Embryonic facial prominence (tissue), 1 donor: ENCODE results near the gene MTCH1.

Source experiments
- DNase-seq: peaks from one replicate; pipeline ENCODE4 v3.0.0-alpha.2; 2016; ENCODE audit errors: extremely low spot score

MTCH1 gene

GRCh38 chr6:37017606-37018197, 31.7 kb upstream of the MTCH1 start:
- no peak for DNase-seq

- DNase-seq: no peak
These were observed 31.0 kb upstream of the MTCH1 start for GRCh38 chr6:37016995-37017394.

DNA sequence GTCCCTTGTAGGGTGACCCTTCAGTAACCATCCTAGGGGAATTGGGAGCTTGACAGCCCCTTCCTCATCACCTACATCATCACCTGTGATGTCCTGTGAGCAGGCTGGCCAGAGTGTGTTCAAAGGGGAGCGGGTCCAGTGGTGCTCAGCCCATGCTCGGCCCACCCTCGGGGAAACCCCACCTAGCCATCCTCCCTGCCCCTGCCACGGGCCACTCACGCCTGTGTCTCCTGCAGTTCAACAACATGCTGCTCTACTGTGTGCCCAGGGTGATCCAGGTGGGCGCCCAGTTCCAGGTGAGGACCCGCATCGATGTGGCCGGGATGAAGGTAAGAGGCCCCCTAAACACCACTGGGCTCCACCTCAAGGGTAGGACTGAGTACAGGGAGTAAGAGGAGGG, 29.5 kb upstream of the MTCH1 start:
- DNase-seq: no peak

DNA sequence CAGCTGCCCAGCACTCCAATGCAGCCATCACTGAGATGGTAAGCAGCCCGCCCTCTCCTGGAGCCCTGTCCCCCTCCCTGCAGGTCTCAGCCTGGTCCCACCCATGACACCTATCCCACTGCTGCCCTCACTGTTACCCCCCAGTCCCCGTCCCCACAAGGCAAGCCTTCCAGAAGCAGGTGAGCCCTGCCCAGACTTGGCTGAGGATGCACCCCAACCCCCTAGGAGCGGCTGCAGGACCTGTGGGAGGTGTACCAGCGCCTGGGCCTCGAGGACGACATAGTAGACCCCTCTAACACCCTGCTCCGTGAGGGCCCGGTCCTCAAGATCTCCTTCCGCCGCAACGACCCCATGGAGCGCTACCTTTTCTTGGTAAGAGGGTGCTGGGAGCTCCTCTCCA, 28.7 kb upstream of the MTCH1 start:
- DNase-seq: no peak

GRCh38 chr6:37013516-37014491, 27.8 kb upstream of the MTCH1 start:
- DNase-seq: no peak

GRCh38 chr6:37011656-37012378, 25.8 kb upstream of the MTCH1 start:
- DNase-seq: no peak

DNA sequence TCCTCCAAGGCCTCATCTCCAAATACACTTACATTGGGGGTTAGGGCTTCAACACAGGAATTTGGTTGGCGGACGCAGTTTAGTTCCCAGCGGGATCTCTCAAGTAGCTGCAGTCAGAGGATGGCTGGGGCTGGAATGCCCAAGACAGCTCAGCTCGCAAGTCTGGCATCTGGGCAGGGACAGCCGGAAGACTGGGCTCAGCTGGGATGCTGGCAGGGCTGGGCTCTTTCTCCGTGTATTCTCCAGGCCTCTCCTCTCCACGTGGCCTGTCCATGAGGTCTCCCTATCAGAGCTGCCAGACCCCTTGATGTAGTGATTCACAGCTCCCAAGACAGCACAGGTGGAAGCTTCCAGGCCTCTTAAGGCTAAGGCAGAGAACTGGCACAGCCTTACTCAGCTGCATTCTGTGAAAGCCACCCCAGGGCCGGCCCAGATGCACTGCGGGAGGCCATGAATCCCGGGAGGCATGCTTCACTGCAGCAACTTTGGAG, 24.5 kb upstream of the MTCH1 start:
- no peak for DNase-seq

- DNase-seq: no peak
These were observed 22.8 kb upstream of the MTCH1 start for GRCh38 chr6:37008484-37009465.

DNA sequence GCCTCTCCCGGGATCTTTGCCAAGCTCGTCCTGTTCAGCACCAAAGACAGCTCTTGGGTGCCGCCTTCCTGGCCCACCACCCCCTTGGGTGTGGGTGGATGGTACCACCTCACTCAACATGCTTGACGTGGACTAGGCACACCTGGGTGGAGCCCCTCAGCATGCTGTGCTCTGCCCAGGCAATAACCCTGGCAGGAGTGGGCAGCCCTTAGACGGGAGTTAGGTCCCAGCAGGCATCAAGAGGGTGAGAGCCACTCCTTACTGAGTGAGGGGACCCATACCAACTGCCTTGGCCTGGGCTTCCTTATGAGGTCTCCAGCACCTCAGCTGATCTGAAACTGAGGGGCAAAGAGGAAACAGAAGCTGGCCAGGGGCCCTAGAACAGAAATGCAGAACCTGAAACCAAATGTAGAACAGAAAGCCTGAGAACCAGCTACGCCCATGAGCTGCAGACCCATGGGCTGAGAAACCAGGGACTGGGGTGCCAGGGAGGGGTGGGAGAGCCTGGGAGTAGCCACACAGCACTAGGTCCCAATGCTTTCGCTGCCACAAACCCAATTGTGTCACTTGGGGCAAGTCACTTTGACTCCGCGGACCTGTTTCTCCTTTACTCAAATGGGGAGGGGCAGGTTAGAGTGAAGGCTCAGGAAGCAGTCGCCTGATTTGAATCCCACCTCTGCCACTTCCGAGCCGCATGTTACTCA, 21.5 kb upstream of the MTCH1 start:
- DNase-seq: no peak

GRCh38 chr6:37006793-37007339, 20.9 kb upstream of the MTCH1 start:
- no peak for DNase-seq

GRCh38 chr6:37005827-37006567, 20.0 kb upstream of the MTCH1 start:
- no peak for DNase-seq

- DNase-seq: no peak
These were observed 19.2 kb upstream of the MTCH1 start, which contains the start of gene FGD2 for GRCh38 chr6:37005061-37005810. Gene FGD2 (plus strand): TSS chr6:37005655. CDS start chr6:37005818, 163 bp downstream.

DNA sequence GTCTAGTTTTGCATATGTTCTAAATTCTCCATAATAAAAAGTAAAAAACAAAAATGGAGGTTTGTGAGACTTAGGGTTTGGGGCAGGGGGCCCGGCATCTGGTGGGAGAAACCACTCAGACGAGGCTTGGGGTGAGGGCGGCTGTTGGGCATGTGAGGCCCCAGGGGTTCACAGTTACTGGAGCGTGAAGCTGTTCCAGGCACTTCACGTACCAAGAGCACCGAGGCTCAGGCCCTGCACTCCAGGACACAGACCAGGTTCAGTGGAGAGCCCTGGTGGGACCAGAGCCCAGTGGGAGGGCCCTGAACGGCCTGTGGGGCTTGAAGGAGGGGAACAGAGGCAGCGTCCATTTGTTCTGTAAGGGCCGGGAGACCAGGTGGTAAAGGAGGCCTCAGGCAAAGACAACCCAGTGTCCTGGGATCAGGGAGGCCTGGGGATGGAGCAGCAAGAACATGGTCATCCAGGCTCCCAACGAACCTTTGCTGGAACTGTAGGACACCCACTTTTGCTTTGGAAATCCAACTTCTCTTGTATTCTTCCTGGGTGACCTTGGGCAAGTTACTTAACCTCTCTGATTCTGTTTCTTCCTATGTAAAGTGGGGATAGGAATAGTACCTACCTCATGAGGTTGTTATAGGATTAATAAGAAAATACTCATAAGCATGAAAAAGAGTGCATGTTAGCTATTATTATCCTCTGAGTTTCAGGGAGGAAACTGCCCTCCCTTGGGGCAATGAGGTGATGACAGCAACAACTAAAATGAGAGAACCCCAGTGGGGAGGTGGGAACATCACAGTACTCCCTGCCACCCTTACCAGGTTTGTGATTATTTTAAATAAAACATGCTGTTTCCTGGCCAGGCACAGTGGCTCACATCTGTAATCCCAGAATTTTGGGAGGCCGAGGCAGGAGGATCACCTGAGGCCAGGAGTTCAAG, 18.3 kb upstream of the MTCH1 start:
- DNase-seq: no peak

DNA sequence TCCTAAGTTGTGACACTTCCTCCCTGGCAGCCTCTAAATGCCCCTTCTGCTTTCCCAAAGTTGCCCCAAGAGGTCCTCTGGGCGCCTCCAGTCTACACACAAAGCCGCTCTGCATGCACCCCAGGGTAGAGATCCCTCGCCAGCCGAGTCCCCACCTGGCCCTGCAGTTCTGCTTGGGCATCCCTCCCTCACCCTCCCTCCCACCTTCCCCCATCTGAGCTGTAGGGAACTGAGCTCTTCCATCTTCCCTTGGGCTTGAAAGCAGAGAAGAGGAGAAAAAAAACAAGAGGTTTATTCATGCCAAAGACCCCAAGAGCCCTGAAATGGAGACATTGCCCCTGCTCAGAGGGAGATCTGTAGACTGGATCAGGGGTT, 13.7 kb upstream of the MTCH1 start:
- no peak for DNase-seq

DNA sequence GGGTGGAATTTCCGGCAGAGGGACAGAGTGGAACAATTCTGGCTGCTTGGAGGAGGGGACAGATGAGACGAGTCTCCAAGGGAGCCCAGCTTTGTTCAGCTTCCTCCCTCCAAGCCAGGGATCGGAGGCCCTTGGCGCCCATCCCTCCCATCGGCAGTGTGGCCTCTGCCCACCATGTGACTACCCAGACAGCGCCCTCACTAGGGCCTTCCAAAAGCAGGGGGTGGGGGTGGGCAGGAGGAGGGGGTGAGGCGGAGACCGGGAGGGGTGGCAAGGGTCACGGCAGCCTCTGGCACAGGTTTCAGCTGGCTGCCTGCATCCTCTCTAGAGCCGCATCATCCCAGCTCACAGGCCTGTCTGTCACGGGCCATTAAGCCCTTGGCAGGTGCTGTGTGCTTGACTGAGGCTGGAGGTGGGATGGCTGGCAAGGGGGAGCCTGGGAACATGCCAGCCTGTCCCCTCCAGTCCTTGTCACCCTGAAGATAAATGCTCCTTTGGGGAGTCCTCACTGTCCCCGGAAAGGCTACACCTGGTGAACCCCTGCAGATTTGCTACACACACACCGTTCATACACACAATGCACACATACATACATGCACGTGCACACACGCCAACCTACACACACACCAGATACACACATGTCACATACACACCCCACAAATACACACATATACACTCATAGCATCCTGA, 13.2 kb upstream of the MTCH1 start:
- no peak for DNase-seq

DNA sequence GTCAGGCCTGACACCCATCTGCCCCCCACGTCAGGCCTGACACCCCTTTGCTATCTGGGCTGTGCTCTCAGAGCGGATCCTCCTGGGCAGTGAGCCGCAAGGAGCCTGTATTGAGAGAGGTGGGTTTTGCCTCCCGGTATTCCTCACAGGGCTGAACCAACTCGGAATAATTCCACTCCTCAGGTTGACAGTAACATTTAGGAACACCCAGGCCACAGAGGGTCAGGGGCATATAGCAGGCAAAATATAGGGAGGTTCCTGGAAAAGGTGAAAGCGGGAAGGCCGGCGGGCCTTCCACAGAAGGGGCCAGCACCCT, 12.7 kb upstream of the MTCH1 start:
- no peak for DNase-seq
